K562 (cell line): ENCODE results near the gene FOSL1. TPM values are rescaled to one million over a fixed set of nuclear protein-coding genes. Genes with fewer than 3 reads are reported as not detected.

Source experiments
- BMI1 ChIP-seq: fragments of 150-350 bp; IDR thresholded peaks from 2 replicates; pipeline ENCODE4 v1.6.1; 2014; ENCODE audit warnings: low read length
- DNMT1 ChIP-seq: fragments of 450-650 bp; IDR thresholded peaks from 2 replicates; pipeline ENCODE4 v1.6.1; 2016; ENCODE audit warnings: antibody characterized with exemption, mild to moderate bottlenecking
- GTF2F1 ChIP-seq: IDR thresholded peaks from 2 replicates; pipeline ENCODE4 v1.6.1; 2011; ENCODE audit warnings: low read depth, low read length, improper control_type of control experiment
- MCM2 ChIP-seq: fragments of 450-650 bp; IDR thresholded peaks from 2 replicates; pipeline ENCODE4 v1.6.1; 2017; ENCODE audit warnings: low read depth, mild to moderate bottlenecking
- NFIX ChIP-seq: fragments of 250-450 bp; sonication (Bioruptor Pico); IDR thresholded peaks from 2 replicates; pipeline ENCODE4 v1.4.0; 2020; ENCODE audit warnings: low read depth, mild to moderate bottlenecking, moderate library complexity
- PYGO2 ChIP-seq: fragments of 450-650 bp; IDR thresholded peaks from 2 replicates; pipeline ENCODE4 v1.6.1; 2016; ENCODE audit warnings: mild to moderate bottlenecking, missing genetic modification characterization, moderate library complexity, missing compliant biosample characterization
- SMARCE1 ChIP-seq: fragments of 450-650 bp; IDR thresholded peaks from 2 replicates; pipeline ENCODE4 v1.7.1; 2016; ENCODE audit warnings: mild to moderate bottlenecking
- SP2 ChIP-seq: IDR thresholded peaks from 2 replicates; pipeline ENCODE4 v1.6.1; 2011; ENCODE audit warnings: mild to moderate bottlenecking, low read depth, low read length, moderate library complexity; ENCODE audit not compliant: poor library complexity, severe bottlenecking; ENCODE audit errors: extremely low read depth
- U2AF2 ChIP-seq: fragments of 200-400 bp; formaldehyde crosslinking; optimal IDR thresholded peaks from 2 replicates; pipeline ENCODE3; 2017; ENCODE audit warnings: low read depth, mild to moderate bottlenecking, low read length
- ZBTB17 ChIP-seq: fragments of 450-650 bp; formaldehyde crosslinking; IDR thresholded peaks from 2 replicates; pipeline ENCODE4 v1.4.0; 2020; ENCODE audit warnings: mild to moderate bottlenecking
- ZNF124 ChIP-seq: sonication (generic); formaldehyde crosslinking; IDR thresholded peaks from 2 replicates; pipeline ENCODE4 v1.8.1; 2022; ENCODE audit warnings: missing genetic modification reagents
- ZNF324 ChIP-seq: fragments of 250-450 bp; sonication (Bioruptor Pico); IDR thresholded peaks from 2 replicates; pipeline ENCODE4 v1.4.0; 2020; ENCODE audit warnings: mild to moderate bottlenecking
- ZNF444 ChIP-seq: fragments of 250-450 bp; sonication (Bioruptor Pico); IDR thresholded peaks from 2 replicates; pipeline ENCODE4 v1.4.0; 2020; ENCODE audit warnings: mild to moderate bottlenecking, moderate library complexity
- ZNF717 ChIP-seq: fragments of 250-450 bp; sonication (Bioruptor Pico); IDR thresholded peaks from 2 replicates; pipeline ENCODE4 v1.5.0; 2021
- ZNF77 ChIP-seq: fragments of 250-450 bp; sonication (Bioruptor Pico); IDR thresholded peaks from 2 replicates; pipeline ENCODE4 v1.5.0; 2020
- polyA plus RNA-seq, 8 experiments: library from polyadenylated mRNA; depleted of rRNA in 4 of 8; stranded (reverse) in 5 of 8; unstranded in 3 of 8; fragments of >200 nt; fragmentation: Nextera tagmentation in 2 of 8; fragmentation: Illumina TruSeq in 1 of 8; extraction: Ambion mirVana in 2 of 8; extraction: Trizol in 1 of 8; gene quantifications; 2 replicates each; pipeline versions ENCODE4 v1.2.1 to v1.2.3, GENCODE V29; 2011 to 2014; ENCODE audit warnings: inconsistent platforms in 1 of 8, missing spikeins in 1 of 8
- total RNA-seq, 7 experiments: library from RNA; depleted of rRNA in 6 of 7; stranded (reverse); fragments of >200 nt in 6 of 7; fragmentation: Illumina TruSeq in 2 of 7; extraction: Trizol in 2 of 7; gene quantifications; 2 replicates each; pipeline versions ENCODE4 v1.2.1 to v1.2.3, GENCODE V29; 2011 to 2021; ENCODE audit warnings: low replicate concordance in 1 of 7
- TF ChIP-seq, protein P1 (sequence below): fragments of 250-450 bp; sonication (Bioruptor Pico); IDR thresholded peaks from 2 replicates; pipeline ENCODE4 v1.5.0; 2021; ENCODE audit warnings: mild to moderate bottlenecking, moderate library complexity
- TF ChIP-seq, protein P2 (sequence below): fragments of 450-650 bp; formaldehyde crosslinking; IDR thresholded peaks from 2 replicates; pipeline ENCODE4 v1.4.0; 2022; ENCODE audit warnings: missing genetic modification characterization
- TF ChIP-seq, protein P3 (sequence below): IDR thresholded peaks from 2 replicates; pipeline ENCODE4 v1.6.1; 2011; ENCODE audit not compliant: insufficient read length; ENCODE audit errors: extremely low read depth
- TF ChIP-seq, protein P4 (sequence below): fragments of 250-450 bp; sonication (Bioruptor Pico); IDR thresholded peaks from 2 replicates; pipeline ENCODE4 v1.4.0; 2020; ENCODE audit warnings: mild to moderate bottlenecking, moderate library complexity, borderline replicate concordance
- TF ChIP-seq, protein P5 (sequence below): sonication (generic); formaldehyde crosslinking; IDR thresholded peaks from 2 replicates; pipeline ENCODE4 v1.5.0; 2020; ENCODE audit warnings: missing genetic modification reagents

Gene FOSL1
- total and polyA plus RNA-seq, 9 of the 15 experiments (the other 6 are each of a cell fraction or from before 2014, with no cell fraction given) = 3.5 to 39.6 (median 10.0) TPM

DNA sequence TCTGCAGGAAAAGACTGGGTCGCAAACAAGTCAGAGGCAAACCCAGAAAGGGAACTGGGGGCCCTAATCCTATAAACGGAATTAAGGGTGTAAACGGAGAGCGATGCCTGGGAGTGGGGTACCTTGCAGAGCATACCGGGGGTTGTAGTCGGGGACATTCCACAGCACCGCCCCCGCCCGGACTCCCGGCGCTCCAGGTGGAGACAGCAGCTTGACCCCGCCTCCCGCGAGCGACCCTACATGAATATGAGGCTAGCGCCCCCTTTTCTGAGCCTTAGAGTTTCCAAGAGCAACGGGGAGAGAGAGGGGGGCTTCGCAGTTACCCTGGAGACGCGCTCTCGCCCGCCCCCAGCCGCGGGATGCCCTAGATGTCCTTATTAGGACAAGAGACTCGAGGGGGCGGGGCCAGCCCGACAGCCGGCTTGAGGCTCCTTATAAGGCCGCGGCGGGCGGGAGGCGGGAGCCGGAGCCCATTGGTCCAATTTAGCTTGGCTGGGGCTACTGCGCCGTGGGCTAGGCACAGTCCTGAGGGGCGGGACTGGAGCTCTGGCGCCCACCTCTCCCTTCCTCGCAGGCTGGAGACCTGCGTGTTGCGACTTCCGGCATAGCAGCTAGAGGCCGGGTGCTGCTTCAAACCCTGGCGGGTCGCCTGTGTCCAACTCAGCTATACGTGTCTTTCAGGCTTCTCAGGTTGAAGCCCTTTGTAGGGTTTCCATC is 40.9 kb downstream of the FOSL1 start (continued):
- TF ChIP-seq, protein P1, sequence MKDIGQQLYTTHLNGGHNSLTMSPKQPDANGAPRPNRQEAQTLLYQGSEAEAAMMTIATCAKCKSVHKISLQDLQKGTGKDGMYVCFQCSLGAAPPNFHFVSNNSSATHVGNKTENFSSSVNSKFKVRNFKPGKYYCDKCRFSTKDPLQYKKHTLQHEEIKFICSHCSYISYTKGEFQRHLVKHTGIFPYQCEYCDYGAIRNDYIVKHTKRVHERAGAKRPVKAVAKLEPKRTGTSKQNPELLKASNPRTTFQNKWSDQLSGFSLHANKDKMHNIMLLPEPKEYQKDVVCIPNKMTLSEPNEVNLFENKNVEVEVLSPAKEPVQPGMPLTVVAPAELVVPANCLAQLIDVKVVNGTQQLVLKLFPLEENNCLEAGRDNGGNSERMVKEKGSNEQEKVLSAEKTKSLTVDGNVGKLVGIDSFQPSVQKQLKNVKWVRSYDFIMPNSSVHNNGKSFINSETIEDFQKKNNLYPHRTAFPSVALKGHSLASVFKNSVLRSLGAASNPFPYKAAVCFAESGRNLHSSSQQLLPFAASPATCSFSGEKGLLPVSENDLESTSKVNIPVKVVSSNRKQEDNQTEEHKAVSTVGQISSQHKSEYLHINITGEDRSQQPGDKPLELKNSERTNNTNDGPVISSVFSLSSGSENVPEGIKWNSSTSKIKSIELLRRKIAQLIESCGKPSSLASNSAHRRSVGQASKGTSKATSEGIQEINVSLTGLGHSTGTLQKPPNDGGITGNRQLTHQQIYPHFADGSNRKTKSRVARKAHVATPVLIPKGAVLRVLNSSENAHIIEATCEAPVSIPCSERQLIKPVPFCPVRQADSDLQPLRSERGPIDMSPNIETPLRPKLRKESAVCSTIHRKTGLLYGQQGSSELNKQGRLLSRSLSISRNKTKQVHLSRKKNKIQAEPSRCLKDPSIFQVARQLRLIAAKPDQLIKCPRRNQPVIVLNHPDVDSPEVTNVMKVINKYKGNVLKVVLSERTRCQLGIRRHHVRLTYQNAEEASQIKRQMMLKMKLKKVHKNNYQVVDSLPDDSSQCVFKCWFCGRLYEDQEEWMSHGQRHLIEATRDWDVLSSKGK (CRISPR knock-in tag) = no peak
- TF ChIP-seq ZNF324 (CRISPR knock-in tag) (no peak), ZNF444 (CRISPR knock-in tag) (no peak), ZBTB17 (CRISPR knock-in tag) (no peak), U2AF2 (no peak), PYGO2 (tag) (no peak), ZNF77 (CRISPR knock-in tag) (no peak), GTF2F1 (0 out of 2 replicates have a peak, but pooled peaks have one; percentile 45), NFIX (CRISPR knock-in tag) (no peak), BMI1 (peak; percentile 61; the same call in 1 of the 2 replicates), ZNF124 (CRISPR knock-in tag) (no peak), MCM2 (no peak), DNMT1 (no peak), SMARCE1 (peak; percentile 16; the same call in 1 of the 2 replicates), ZNF717 (CRISPR knock-in tag) (no peak), SP2 (no peak)
- TF ChIP-seq, protein P2, sequence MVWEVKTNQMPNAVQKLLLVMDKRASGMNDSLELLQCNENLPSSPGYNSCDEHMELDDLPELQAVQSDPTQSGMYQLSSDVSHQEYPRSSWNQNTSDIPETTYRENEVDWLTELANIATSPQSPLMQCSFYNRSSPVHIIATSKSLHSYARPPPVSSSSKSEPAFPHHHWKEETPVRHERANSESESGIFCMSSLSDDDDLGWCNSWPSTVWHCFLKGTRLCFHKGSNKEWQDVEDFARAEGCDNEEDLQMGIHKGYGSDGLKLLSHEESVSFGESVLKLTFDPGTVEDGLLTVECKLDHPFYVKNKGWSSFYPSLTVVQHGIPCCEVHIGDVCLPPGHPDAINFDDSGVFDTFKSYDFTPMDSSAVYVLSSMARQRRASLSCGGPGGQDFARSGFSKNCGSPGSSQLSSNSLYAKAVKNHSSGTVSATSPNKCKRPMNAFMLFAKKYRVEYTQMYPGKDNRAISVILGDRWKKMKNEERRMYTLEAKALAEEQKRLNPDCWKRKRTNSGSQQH = no peak
- TF ChIP-seq, protein P3, sequence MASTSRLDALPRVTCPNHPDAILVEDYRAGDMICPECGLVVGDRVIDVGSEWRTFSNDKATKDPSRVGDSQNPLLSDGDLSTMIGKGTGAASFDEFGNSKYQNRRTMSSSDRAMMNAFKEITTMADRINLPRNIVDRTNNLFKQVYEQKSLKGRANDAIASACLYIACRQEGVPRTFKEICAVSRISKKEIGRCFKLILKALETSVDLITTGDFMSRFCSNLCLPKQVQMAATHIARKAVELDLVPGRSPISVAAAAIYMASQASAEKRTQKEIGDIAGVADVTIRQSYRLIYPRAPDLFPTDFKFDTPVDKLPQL = no peak
- TF ChIP-seq, protein P4, sequence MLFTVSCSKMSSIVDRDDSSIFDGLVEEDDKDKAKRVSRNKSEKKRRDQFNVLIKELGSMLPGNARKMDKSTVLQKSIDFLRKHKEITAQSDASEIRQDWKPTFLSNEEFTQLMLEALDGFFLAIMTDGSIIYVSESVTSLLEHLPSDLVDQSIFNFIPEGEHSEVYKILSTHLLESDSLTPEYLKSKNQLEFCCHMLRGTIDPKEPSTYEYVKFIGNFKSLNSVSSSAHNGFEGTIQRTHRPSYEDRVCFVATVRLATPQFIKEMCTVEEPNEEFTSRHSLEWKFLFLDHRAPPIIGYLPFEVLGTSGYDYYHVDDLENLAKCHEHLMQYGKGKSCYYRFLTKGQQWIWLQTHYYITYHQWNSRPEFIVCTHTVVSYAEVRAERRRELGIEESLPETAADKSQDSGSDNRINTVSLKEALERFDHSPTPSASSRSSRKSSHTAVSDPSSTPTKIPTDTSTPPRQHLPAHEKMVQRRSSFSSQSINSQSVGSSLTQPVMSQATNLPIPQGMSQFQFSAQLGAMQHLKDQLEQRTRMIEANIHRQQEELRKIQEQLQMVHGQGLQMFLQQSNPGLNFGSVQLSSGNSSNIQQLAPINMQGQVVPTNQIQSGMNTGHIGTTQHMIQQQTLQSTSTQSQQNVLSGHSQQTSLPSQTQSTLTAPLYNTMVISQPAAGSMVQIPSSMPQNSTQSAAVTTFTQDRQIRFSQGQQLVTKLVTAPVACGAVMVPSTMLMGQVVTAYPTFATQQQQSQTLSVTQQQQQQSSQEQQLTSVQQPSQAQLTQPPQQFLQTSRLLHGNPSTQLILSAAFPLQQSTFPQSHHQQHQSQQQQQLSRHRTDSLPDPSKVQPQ = no peak
- TF ChIP-seq, protein P5, sequence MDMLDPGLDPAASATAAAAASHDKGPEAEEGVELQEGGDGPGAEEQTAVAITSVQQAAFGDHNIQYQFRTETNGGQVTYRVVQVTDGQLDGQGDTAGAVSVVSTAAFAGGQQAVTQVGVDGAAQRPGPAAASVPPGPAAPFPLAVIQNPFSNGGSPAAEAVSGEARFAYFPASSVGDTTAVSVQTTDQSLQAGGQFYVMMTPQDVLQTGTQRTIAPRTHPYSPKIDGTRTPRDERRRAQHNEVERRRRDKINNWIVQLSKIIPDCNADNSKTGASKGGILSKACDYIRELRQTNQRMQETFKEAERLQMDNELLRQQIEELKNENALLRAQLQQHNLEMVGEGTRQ (CRISPR knock-in tag) = no peak
